Adrenal gland (tissue), 12 donors: ENCODE results near the gene CCDC63. TPM values are rescaled to one million over a fixed set of nuclear protein-coding genes. Genes with fewer than 3 reads are reported as not detected.

Experiments
- DNase-seq, 7 donors: peaks; one replicate each; pipeline ENCODE4 v3.0.0-alpha.2; 2019 to 2020
- H3K27ac ChIP-seq, 5 donors: fragments of 200-600 bp; sonication (generic) in 4 of 5; 1 replicate in 3 of 5; 2 replicates in 2 of 5; pipeline versions ENCODE4 v1.5.1 to v1.8.0; 2016 to 2020; ENCODE audit warnings: mild to moderate bottlenecking in 1 of 5
- H3K27me3 ChIP-seq: fragments of 200-600 bp; 2 replicates; pipeline ENCODE4 v1.8.0; 2021
- H3K36me3 ChIP-seq, 2 donors: fragments of 200-600 bp; replicated peaks in 1 of 2; 1 replicate in 1 of 2; 2 replicates in 1 of 2; pipeline versions ENCODE4 v1.5.1 to v1.8.0; 2018 to 2022
- H3K4me1 ChIP-seq, 2 donors: fragments of 200-600 bp; replicated peaks in 1 of 2; 1 replicate in 1 of 2; 2 replicates in 1 of 2; pipeline versions ENCODE4 v1.5.1 to v1.8.0; 2018 to 2021
- H3K4me3 ChIP-seq, 4 donors: fragments of 200-600 bp; sonication (generic) in 3 of 4; one replicate each; pipeline ENCODE4 v1.5.1; 2016 to 2018
- H3K9me3 ChIP-seq, 3 donors: fragments of 200-600 bp; sonication (generic) in 1 of 3; replicated peaks in 1 of 3; 1 replicate in 2 of 3; 2 replicates in 1 of 3; pipeline versions ENCODE4 v1.5.1 to v1.8.0; 2016 to 2021
- CTCF ChIP-seq, 6 experiments: fragments of 450-650 bp in 4 of 6; fragments of 200-600 bp in 2 of 6; sonication (generic) in 1 of 6; IDR thresholded peaks; 1 replicate in 5 of 6; 2 replicates in 1 of 6; pipeline versions ENCODE4 v1.5.1 to v1.8.0; 2016 to 2021; ENCODE audit warnings: antibody characterized with exemption in 6 of 6, mild to moderate bottlenecking in 2 of 6, moderate library complexity in 1 of 6
- POLR2A ChIP-seq, 2 donors: fragments of 450-650 bp; IDR thresholded peaks; one replicate each; pipeline ENCODE4 v1.6.1; 2017; ENCODE audit warnings: antibody characterized with exemption in 2 of 2, mild to moderate bottlenecking in 2 of 2, moderate library complexity in 1 of 2
- WGBS, 4 donors: extraction: QIAGEN DNeasy Blood & Tissue Kit in 2 of 4; methylation state at CpG; one replicate each; pipeline versions ENCODE4 v1.1.5 to v1.1.7; 2013 to 2017; 5-methylcytosine and 5-hydroxymethylcytosine counted together
- intact Hi-C, 2 donors: fragments of 100-400 bp; cut with DNase I; formaldehyde crosslinking; loops; one replicate each; pipeline versions ENCODE4 v1.14.1 to v1.15.0; 2022 to 2023
- polyA plus RNA-seq, 3 donors: library from polyadenylated mRNA; stranded (reverse); fragments of 200-250 nt in 2 of 3; fragments of 350-450 nt in 1 of 3; fragmentation: Illumina TruSeq in 1 of 3; extraction: RNeasy Lipid Tissue Mini Kit (QIAGEN cat#74804) in 1 of 3; gene quantifications; one replicate each; pipeline ENCODE4 v1.2.3, GENCODE V29; 2013 to 2014
- total RNA-seq, 9 donors: library from RNA; depleted of rRNA in 4 of 9; stranded (reverse); fragments of >200 nt in 4 of 9; fragments of 120-200 nt in 1 of 9; fragmentation: NEBNext Ultra II Directional in 1 of 9; extraction: Animal tissue kit (Norgen Biotek cat#: 25700) in 1 of 9; gene quantifications; one replicate each; pipeline versions ENCODE4 v1.1.0 to v1.2.4, GENCODE V29; 2013 to 2023
- donor health status: healthy with polysubstance abuse.
- donor health status: Bipolar disorder and iron deficiency.
- donor health status: DM: yes; HTN: yes; CAD: no.
- donor health status: DM: no; HTN: no; CAD: no.
- donor health status: DM: no; HTN: no; CAD: no.
- donor health status: DM: yes; HTN: yes; CAD: no.

The CCDC63 gene
- total and polyA plus RNA-seq, 12 donors: not detected

- no peak for TF ChIP-seq CTCF (IDR thresholded peaks at IDR 0.05)
- no peak for TF ChIP-seq POLR2A (IDR thresholded peaks at IDR 0.05)
- H3K36me3 ChIP-seq: no peaks in the 10 kb centered on the region
- WGBS, 4 donors: 96 to 98% (median 98%) methylated on average over 6 of the region's 6 CpGs
- intact Hi-C loops: no loop called here
- H3K27ac ChIP-seq: no peak overlapping the region
- DNase-seq: no peak
- no peaks in the 10 kb centered on the region for H3K9me3 ChIP-seq
- no peaks in the 10 kb centered on the region for H3K27me3 ChIP-seq
- peaks cover 0 to 21% of the 10 kb centered on the region in 2 donors for H3K4me1 ChIP-seq
- no peak overlapping the region for H3K4me3 ChIP-seq
Measured at GRCh38 chr12:110848314-110848923, 1.6 kb downstream of the CCDC63 start.

- H3K4me3 ChIP-seq: no peak overlapping the region
- no peaks in the 10 kb centered on the region for H3K9me3 ChIP-seq
- no peaks in the 10 kb centered on the region for H3K27me3 ChIP-seq
- peaks cover 0 to 21% of the 10 kb centered on the region in 2 donors for H3K4me1 ChIP-seq
- 68 to 84% (median 74%) methylated on average over 4 of the region's 4 CpGs for WGBS, 4 donors
- no peak overlapping the region for H3K27ac ChIP-seq
- DNase-seq: no peak
- intact Hi-C loops: no loop called here
- TF ChIP-seq CTCF (IDR thresholded peaks at IDR 0.05) (no peak), POLR2A (IDR thresholded peaks at IDR 0.05) (no peak)
- H3K36me3 ChIP-seq: no peaks in the 10 kb centered on the region
Measured at GRCh38 chr12:110849221-110849620, 2.4 kb downstream of the CCDC63 start.

GRCh38 chr12:110849748-110850403 lies 3.1 kb downstream of the CCDC63 start:
- no peaks in the 10 kb centered on the region for H3K27me3 ChIP-seq
- DNase-seq: no peak
- H3K27ac ChIP-seq: no peak overlapping the region
- WGBS, 4 donors: 78 to 90% (median 86%) methylated on average over 3 to 5 of the region's 5 CpGs
- intact Hi-C loops: no loop called here
- H3K4me3 ChIP-seq: no peak overlapping the region
- TF ChIP-seq CTCF (IDR thresholded peaks at IDR 0.05): no peak
- TF ChIP-seq POLR2A (IDR thresholded peaks at IDR 0.05): no peak
- H3K36me3 ChIP-seq: no peaks in the 10 kb centered on the region
- H3K4me1 ChIP-seq: peaks cover 0 to 15% of the 10 kb centered on the region in 2 donors
- H3K9me3 ChIP-seq: no peaks in the 10 kb centered on the region

- no peak for TF ChIP-seq CTCF (IDR thresholded peaks at IDR 0.05)
- TF ChIP-seq POLR2A (IDR thresholded peaks at IDR 0.05): no peak
- no peak for DNase-seq
- WGBS, 4 donors: 59 to 73% (median 63%) methylated on average over 5 of the region's 5 CpGs
- no peaks in the 10 kb centered on the region for H3K9me3 ChIP-seq
- intact Hi-C loops: no loop called here
- H3K27me3 ChIP-seq: no peaks in the 10 kb centered on the region
- H3K4me1 ChIP-seq: peaks cover 0 to 6% of the 10 kb centered on the region in 2 donors
- H3K4me3 ChIP-seq: no peak overlapping the region
- H3K36me3 ChIP-seq: no peaks in the 10 kb centered on the region
- H3K27ac ChIP-seq: no peak overlapping the region
Measured at GRCh38 chr12:110850762-110851161, 4.0 kb downstream of the CCDC63 start.
